ENCODE data around the gene APLF. TPM values are rescaled to one million over a fixed set of nuclear protein-coding genes. Genes with fewer than 3 reads are reported as not detected.

Gene APLF
- total and polyA plus RNA-seq, 2 donors (not counting 3 experiments of a cell fraction or from before 2014, with no cell fraction given) = 0.75 to 2.3 TPM

GRCh38 chr2:68434981-68435380 lies 32.4 kb upstream of the APLF start:
- H3K9ac ChIP-seq (replicated peaks; ENCODE audit: extremely low read depth, insufficient read depth, low read length) = no peak overlapping the region
- TF ChIP-seq EZH2 (IDR thresholded peaks at IDR 0.05; ENCODE audit: borderline replicate concordance, low read depth, low read length, severe bottlenecking) (no peak), MAX (IDR thresholded peaks at IDR 0.05; ENCODE audit: insufficient read depth, insufficient read length) (no peak), JUN (IDR thresholded peaks at IDR 0.05; ENCODE audit: borderline replicate concordance, insufficient read depth, insufficient read length, low read depth) (no peak), POLR2AphosphoS5 (IDR thresholded peaks at IDR 0.05; ENCODE audit: insufficient read depth, low read depth, low read length) (no peak)
- intact Hi-C loops (cut with micrococcal nuclease) = no loop called here
- no peaks in the 10 kb centered on the region for H3K9me3 ChIP-seq (replicated peaks; ENCODE audit: control insufficient read depth, insufficient read depth, low read length)
- no peaks in the 10 kb centered on the region for H3K36me3 ChIP-seq (ENCODE audit: control insufficient read depth in 2 of 2, extremely low read depth in 1 of 2, insufficient read depth in 2 of 2, low read length in 2 of 2)
- BruUV-seq (replicated peaks) = no TSS peak
- POLR2A ChIA-PET = no interaction called here
- no peaks in the 10 kb centered on the region for H3K79me2 ChIP-seq (ENCODE audit: control insufficient read depth, insufficient read depth, low read length)
- DNase-seq (ENCODE audit: low read depth, low spot score) = no peak
- H3K4me1 ChIP-seq (ENCODE audit: control insufficient read depth, extremely low read depth, insufficient read depth, low read length) = no peaks in the 10 kb centered on the region
- H3K27me3 ChIP-seq (ENCODE audit: control insufficient read depth in 2 of 2, insufficient read depth in 2 of 2, low read length in 2 of 2) = peaks cover 5 to 8% of the 10 kb centered on the region in 2 experiments
- FAIRE-seq = no peak
- no peak overlapping the region for H3K4me3 ChIP-seq (replicated peaks in 1 of 3; ENCODE audit: insufficient read depth in 1 of 3, low read depth in 1 of 3, low read length in 3 of 3)
- dilution Hi-C loops (cut with MboI; ENCODE audit: extremely low pct_ligation_motif_present, low sequenced_read_pairs) = no loop called here
- H4K20me1 ChIP-seq (replicated peaks; ENCODE audit: control insufficient read depth, extremely low read depth, insufficient read depth, low read length) = no peaks in the 10 kb centered on the region
- H2AFZ ChIP-seq (ENCODE audit: low read depth, low read length) = no peak overlapping the region
- H3K9me1 ChIP-seq (replicated peaks; ENCODE audit: control insufficient read depth, extremely low read depth, insufficient read depth, low read length) = no peaks in the 10 kb centered on the region
- CTCF ChIA-PET = no interaction called here
- no peak overlapping the region for H3K27ac ChIP-seq (ENCODE audit: insufficient read depth, low read depth, low read length)
- H3K4me2 ChIP-seq (ENCODE audit: insufficient read depth, low read length) = no peak overlapping the region

GRCh38 chr2:68435615-68436014 lies 31.8 kb upstream of the APLF start:
- Histone ChIP-seq H3K4me1 (ENCODE audit: control insufficient read depth, extremely low read depth, insufficient read depth, low read length) (no peaks in the 10 kb centered on the region), H3K4me2 (ENCODE audit: insufficient read depth, low read length) (no peak overlapping the region), H3K79me2 (ENCODE audit: control insufficient read depth, insufficient read depth, low read length) (no peaks in the 10 kb centered on the region), H3K27ac (ENCODE audit: insufficient read depth, low read depth, low read length) (no peak overlapping the region), H2AFZ (ENCODE audit: low read depth, low read length) (no peak overlapping the region), H4K20me1 (replicated peaks; ENCODE audit: control insufficient read depth, extremely low read depth, insufficient read depth, low read length) (no peaks in the 10 kb centered on the region), H3K9ac (replicated peaks; ENCODE audit: extremely low read depth, insufficient read depth, low read length) (no peak overlapping the region), H3K9me1 (replicated peaks; ENCODE audit: control insufficient read depth, extremely low read depth, insufficient read depth, low read length) (no peaks in the 10 kb centered on the region), H3K27me3 (ENCODE audit: control insufficient read depth in 2 of 2, insufficient read depth in 2 of 2, low read length in 2 of 2) (peaks cover 5 to 8% of the 10 kb centered on the region in 2 experiments), H3K36me3 (ENCODE audit: control insufficient read depth in 2 of 2, extremely low read depth in 1 of 2, insufficient read depth in 2 of 2, low read length in 2 of 2) (no peaks in the 10 kb centered on the region), H3K4me3 (replicated peaks in 1 of 3; ENCODE audit: insufficient read depth in 1 of 3, low read depth in 1 of 3, low read length in 3 of 3) (no peak overlapping the region), H3K9me3 (replicated peaks; ENCODE audit: control insufficient read depth, insufficient read depth, low read length) (no peaks in the 10 kb centered on the region)
- ChIA-PET POLR2A (no interaction called here), CTCF (no interaction called here)
- intact Hi-C loops (cut with micrococcal nuclease) = no loop called here
- FAIRE-seq (no peak), DNase-seq (ENCODE audit: low read depth, low spot score) (no peak)
- no TSS peak for BruUV-seq (replicated peaks)
- dilution Hi-C loops (cut with MboI; ENCODE audit: extremely low pct_ligation_motif_present, low sequenced_read_pairs) = no loop called here
- TF ChIP-seq EZH2 (IDR thresholded peaks at IDR 0.05; ENCODE audit: borderline replicate concordance, low read depth, low read length, severe bottlenecking) (no peak), POLR2A (IDR thresholded peaks at IDR 0.05; ENCODE audit: low read depth, low read length) (no peak), GATA2 (IDR thresholded peaks at IDR 0.05; ENCODE audit: insufficient read depth, insufficient read length, low read depth, low read length) (no peak), JUN (IDR thresholded peaks at IDR 0.05; ENCODE audit: borderline replicate concordance, insufficient read depth, insufficient read length, low read depth) (no peak), CTCF (IDR thresholded peaks at IDR 0.05; ENCODE audit: extremely low read depth in 1 of 2, insufficient read depth in 1 of 2, low read depth in 1 of 2, low read length in 2 of 2) (no peak), MYC (IDR thresholded peaks at IDR 0.05; ENCODE audit: low read depth, low read length) (no peak), MAX (IDR thresholded peaks at IDR 0.05; ENCODE audit: insufficient read depth, insufficient read length) (no peak), POLR2AphosphoS5 (IDR thresholded peaks at IDR 0.05; ENCODE audit: insufficient read depth, low read depth, low read length) (no peak), FOS (IDR thresholded peaks at IDR 0.05; ENCODE audit: borderline replicate concordance, insufficient read depth, low read length) (no peak)
